ENCODE data around the gene ADIG. TPM values are rescaled to one million over a fixed set of nuclear protein-coding genes. Genes with fewer than 3 reads are reported as not detected.

ADIG gene
- total and polyA plus RNA-seq, 2 of the 8 experiments (the other 6 are each of a cell fraction or from before 2014, with no cell fraction given) = not detected

DNA sequence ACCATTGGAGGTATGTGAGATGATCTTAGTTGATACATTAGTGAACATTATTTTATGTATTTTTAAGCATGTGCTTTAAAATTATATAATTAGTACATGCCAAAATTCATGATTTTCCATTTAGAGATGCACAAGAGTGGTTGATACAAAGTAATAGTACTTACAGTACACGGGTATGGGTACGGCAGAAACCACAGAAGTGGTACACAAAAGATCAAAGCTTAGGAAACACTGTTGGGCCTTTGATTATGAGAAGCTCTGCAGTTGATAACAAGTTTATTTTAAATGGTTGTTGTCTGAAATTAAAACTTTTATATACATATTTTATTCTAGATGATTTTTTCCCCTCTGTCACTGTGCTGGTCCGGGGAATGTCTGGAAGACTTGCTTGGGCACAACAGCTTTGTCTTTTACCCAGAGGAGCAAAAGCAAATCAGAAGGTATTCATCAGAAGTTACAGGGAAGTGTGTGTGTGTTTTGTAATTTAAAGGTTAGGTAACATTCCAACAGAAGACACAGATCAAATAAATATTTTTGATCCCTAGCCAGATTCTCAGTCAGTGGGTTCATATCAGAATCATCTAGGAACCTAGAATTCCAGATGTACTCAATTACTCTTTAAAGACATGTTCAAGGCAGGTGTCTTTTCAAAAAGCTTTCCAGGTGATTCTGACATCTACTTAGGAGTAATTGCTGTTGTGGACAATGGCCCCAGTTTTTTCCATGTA lies 32.5 kb upstream of the ADIG start:
- Histone ChIP-seq H3K18ac (ENCODE audit: extremely low read depth, low read length) (no peak overlapping the region), H3K23me2 (ENCODE audit: low read depth, low read length) (no peaks in the 10 kb centered on the region), H3K36me3 (ENCODE audit: control insufficient read depth in 2 of 4, insufficient read depth in 4 of 4, low read length in 3 of 4) (peaks cover 7 to 61% (median 40%) of the 10 kb centered on the region in 4 experiments; a peak in 7 of 8 replicates), H3K56ac (replicated peaks; ENCODE audit: insufficient read length, low read depth, low read length) (no peak overlapping the region), H2BK5ac (ENCODE audit: low read depth, low read length) (no peak overlapping the region), H3K79me1 (ENCODE audit: low read depth, low read length) (no peaks in the 10 kb centered on the region), H3K4me1 (replicated peaks in 1 of 4; ENCODE audit: control insufficient read depth in 3 of 4, insufficient read depth in 4 of 4, low read length in 3 of 4) (no peaks in the 10 kb centered on the region), H3K79me2 (ENCODE audit: control insufficient read depth in 1 of 2, insufficient read depth in 2 of 2, low read length in 2 of 2) (no peaks in the 10 kb centered on the region), H3K23ac (ENCODE audit: insufficient read length) (no peak overlapping the region), H4K91ac (replicated peaks; ENCODE audit: insufficient read length, low read length) (no peak overlapping the region), H3K27me3 (replicated peaks in 1 of 4; ENCODE audit: control insufficient read depth in 3 of 4, extremely low read depth in 1 of 4, insufficient read depth in 3 of 4, low read length in 3 of 4) (no peaks in the 10 kb centered on the region), H4K20me1 (replicated peaks in 1 of 2; ENCODE audit: control insufficient read depth in 1 of 2, insufficient read depth in 2 of 2, low read length in 2 of 2) (no peaks in the 10 kb centered on the region), H3K9me3 (ENCODE audit: insufficient read depth in 2 of 2, low read depth in 1 of 2, low read length in 1 of 2) (no peaks in the 10 kb centered on the region), H2AFZ (ENCODE audit: low read length) (no peak overlapping the region), H2BK15ac (ENCODE audit: low read length) (no peak overlapping the region), H4K8ac (ENCODE audit: extremely low read depth, insufficient read depth, low read length) (no peak overlapping the region; the same call in 1 of the 2 replicates), H3K4ac (replicated peaks; ENCODE audit: insufficient read length, low read depth, low read length) (no peak overlapping the region), H3K9ac (replicated peaks in 1 of 4; ENCODE audit: extremely low read depth in 1 of 4, low read depth in 3 of 4, low read length in 3 of 4) (no peak overlapping the region), H2BK12ac (ENCODE audit: low read depth, low read length) (no peak overlapping the region), H4K5ac (ENCODE audit: insufficient read length, low read depth, low read length) (no peak overlapping the region), H3K4me3 (ENCODE audit: extremely low read depth in 1 of 4, insufficient read depth in 2 of 4, low read depth in 3 of 4, low read length in 4 of 4) (no peak overlapping the region), H2BK120ac (replicated peaks; ENCODE audit: low read depth, low read length) (no peak overlapping the region), H3K27ac (ENCODE audit: low read depth, low read length) (no peak overlapping the region), H2AK5ac (ENCODE audit: low read depth, low read length) (no peak overlapping the region), H3K4me2 (ENCODE audit: insufficient read depth in 1 of 2, low read depth in 2 of 2, low read length in 2 of 2) (no peak overlapping the region), H3K14ac (ENCODE audit: insufficient read length) (no peak overlapping the region), H2BK20ac (ENCODE audit: low read length) (no peak overlapping the region)
- no peak for FAIRE-seq
- CTCF ChIA-PET (ENCODE audit: partially characterized antibody) = interaction anchor here (0.8 to 1.5 kb wide), 3 partner anchors 9 to 23 kb away, joined by 3 to 4 read pairs (median 3); no protein-coding TSS in a partner anchor
- no peak for DNase-seq (ENCODE audit: low read depth in 1 of 2, low spot score in 2 of 2)
- POLR2A ChIA-PET (ENCODE audit: partially characterized antibody) = no interaction called here
- 94% methylated on average over 3 of the region's 3 CpGs; no CpG with 5 or more reads in 1 of the 2 experiments for WGBS, 2 experiments (ENCODE audit: extremely low coverage in 1 of 2, insufficient coverage in 1 of 2, insufficient read length in 1 of 2, insufficient replicate concordance in 2 of 2, low coverage in 1 of 2, low lambda C conversion rate in 2 of 2, missing lambda C conversion rate in 1 of 2)
- TF ChIP-seq CEBPB (IDR thresholded peaks at IDR 0.05; ENCODE audit: low read depth, low read length) (no peak), YY1 (IDR thresholded peaks at IDR 0.05; ENCODE audit: low read depth, low read length) (no peak), TEAD4 (IDR thresholded peaks at IDR 0.05; ENCODE audit: low read depth, low read length) (no peak), BCL11A (IDR thresholded peaks at IDR 0.05; ENCODE audit: low read depth in 2 of 2, low read length in 2 of 2) (no peak), BACH1 (IDR thresholded peaks at IDR 0.05; ENCODE audit: low read length) (no peak), SIRT6 (IDR thresholded peaks at IDR 0.05; ENCODE audit: low read length) (no peak), ASH2L (IDR thresholded peaks at IDR 0.05; ENCODE audit: low read length) (no peak), JUND (IDR thresholded peaks at IDR 0.05; ENCODE audit: low read length) (no peak)
- TF ChIP-seq, protein P1, sequence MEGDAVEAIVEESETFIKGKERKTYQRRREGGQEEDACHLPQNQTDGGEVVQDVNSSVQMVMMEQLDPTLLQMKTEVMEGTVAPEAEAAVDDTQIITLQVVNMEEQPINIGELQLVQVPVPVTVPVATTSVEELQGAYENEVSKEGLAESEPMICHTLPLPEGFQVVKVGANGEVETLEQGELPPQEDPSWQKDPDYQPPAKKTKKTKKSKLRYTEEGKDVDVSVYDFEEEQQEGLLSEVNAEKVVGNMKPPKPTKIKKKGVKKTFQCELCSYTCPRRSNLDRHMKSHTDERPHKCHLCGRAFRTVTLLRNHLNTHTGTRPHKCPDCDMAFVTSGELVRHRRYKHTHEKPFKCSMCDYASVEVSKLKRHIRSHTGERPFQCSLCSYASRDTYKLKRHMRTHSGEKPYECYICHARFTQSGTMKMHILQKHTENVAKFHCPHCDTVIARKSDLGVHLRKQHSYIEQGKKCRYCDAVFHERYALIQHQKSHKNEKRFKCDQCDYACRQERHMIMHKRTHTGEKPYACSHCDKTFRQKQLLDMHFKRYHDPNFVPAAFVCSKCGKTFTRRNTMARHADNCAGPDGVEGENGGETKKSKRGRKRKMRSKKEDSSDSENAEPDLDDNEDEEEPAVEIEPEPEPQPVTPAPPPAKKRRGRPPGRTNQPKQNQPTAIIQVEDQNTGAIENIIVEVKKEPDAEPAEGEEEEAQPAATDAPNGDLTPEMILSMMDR (IDR thresholded peaks at IDR 0.05; ENCODE audit: control extremely low read depth in 1 of 3, insufficient read depth in 1 of 3, low read depth in 1 of 3, low read length in 3 of 3) = no peak
- TF ChIP-seq, protein P2, sequence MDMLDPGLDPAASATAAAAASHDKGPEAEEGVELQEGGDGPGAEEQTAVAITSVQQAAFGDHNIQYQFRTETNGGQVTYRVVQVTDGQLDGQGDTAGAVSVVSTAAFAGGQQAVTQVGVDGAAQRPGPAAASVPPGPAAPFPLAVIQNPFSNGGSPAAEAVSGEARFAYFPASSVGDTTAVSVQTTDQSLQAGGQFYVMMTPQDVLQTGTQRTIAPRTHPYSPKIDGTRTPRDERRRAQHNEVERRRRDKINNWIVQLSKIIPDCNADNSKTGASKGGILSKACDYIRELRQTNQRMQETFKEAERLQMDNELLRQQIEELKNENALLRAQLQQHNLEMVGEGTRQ (IDR thresholded peaks at IDR 0.05; ENCODE audit: low read length) = no peak
